ENCODE results near the gene PGAP3. TPM values are rescaled to one million over a fixed set of nuclear protein-coding genes. Genes with fewer than 3 reads are reported as not detected.

PGAP3 gene
- total and polyA plus RNA-seq, 2 of the 4 experiments (the other 2 are of a cell fraction), result 4.3 to 9.8 TPM

- no peaks in the 10 kb centered on the region for H3K9me3 ChIP-seq (ENCODE audit: control insufficient read depth, insufficient read depth, low read length)
- H3K14ac ChIP-seq (replicated peaks; ENCODE audit: low read depth, low read length), result peak overlapping the region; percentile 94
- H3K27me3 ChIP-seq (ENCODE audit: control insufficient read depth, insufficient read depth, low read length), result peaks cover 15% of the 10 kb centered on the region
- H2BK120ac ChIP-seq (ENCODE audit: low read depth, low read length), result no peak overlapping the region
- H2AFZ ChIP-seq (replicated peaks; ENCODE audit: low read length, poor library complexity), result peak overlapping the region; percentile 98
- in situ Hi-C loops (cut with MboI; ENCODE audit: low sequenced_read_pairs), result no loop called here
- peak overlapping the region; percentile 75 for H3K27ac ChIP-seq (ENCODE audit: insufficient read depth, low read length)
- peaks cover 25% of the 10 kb centered on the region for H3K9me1 ChIP-seq (ENCODE audit: insufficient read depth, low read length)
- peak overlapping the region; percentile 89 for H3K9ac ChIP-seq (ENCODE audit: low read depth, low read length)
- peak overlapping the region; percentile 87; the same call in 1 of the 2 replicates for H2AK5ac ChIP-seq (ENCODE audit: low read depth, low read length)
- dilution Hi-C loops (cut with HindIII; ENCODE audit: low sequenced_read_pairs, unreplicated experiment), result no loop called here
- no peak overlapping the region for H2BK15ac ChIP-seq (ENCODE audit: low read depth, low read length)
- H3K4me1 ChIP-seq (ENCODE audit: control insufficient read depth, insufficient read depth, low read length), result peaks cover 24% of the 10 kb centered on the region
- H4K20me1 ChIP-seq (ENCODE audit: insufficient read depth, low read length), result peaks cover 20% of the 10 kb centered on the region; the same call in 1 of the 2 replicates
- H3K4me3 ChIP-seq (ENCODE audit: insufficient read depth, low read depth, low read length), result peak overlapping the region; percentile 96
- ATAC-seq (ENCODE audit: low read depth), result peak; percentile 2; the same call in 1 of the 2 replicates
- H3K36me3 ChIP-seq (ENCODE audit: control insufficient read depth, insufficient read depth, low read length), result no peaks in the 10 kb centered on the region
- H3K56ac ChIP-seq (ENCODE audit: extremely low read depth, insufficient read depth, low read length), result peak overlapping the region; percentile 61; the same call in 1 of the 2 replicates
- peak overlapping the region; percentile 91 to 100 for H4K8ac ChIP-seq (ENCODE audit: low read depth in 2 of 2, low read length in 2 of 2)
- H3K79me1 ChIP-seq (ENCODE audit: low read depth in 1 of 2, low read length in 2 of 2), result peaks cover 15 to 53% of the 10 kb centered on the region in 2 experiments
- ChIA-PET CTCF (no interaction called here), POLR2A (ENCODE audit: unreplicated experiment) (no interaction called here)
- BruUV-seq (replicated peaks), result no TSS peak
- TF ChIP-seq MAFK (IDR thresholded peaks at IDR 0.05; ENCODE audit: low read depth, low read length), result no peak
- peak overlapping the region; percentile 50 for H3K18ac ChIP-seq (ENCODE audit: low read depth, low read length)
- peak overlapping the region; percentile 69 for H2BK5ac ChIP-seq (ENCODE audit: low read depth, low read length, poor library complexity, severe bottlenecking)
- H4K91ac ChIP-seq (ENCODE audit: insufficient read depth, low read depth, low read length), result peak overlapping the region; percentile 83
- peak overlapping the region; percentile 99 for H4K5ac ChIP-seq (ENCODE audit: low read depth, low read length)
- H3K23ac ChIP-seq (ENCODE audit: low read depth, low read length), result peak overlapping the region; percentile 63; the same call in 1 of the 2 replicates
- intact Hi-C loops (cut with micrococcal nuclease), result no loop called here
- no peak overlapping the region for H2BK20ac ChIP-seq (ENCODE audit: low read depth, low read length)
- H3K4me2 ChIP-seq (ENCODE audit: low read depth, low read length), result peak overlapping the region; percentile 94
- H2AK9ac ChIP-seq (replicated peaks; ENCODE audit: low read depth, low read length, poor library complexity), result peak overlapping the region; percentile 96
- H3K4ac ChIP-seq (ENCODE audit: low read depth, low read length), result peak overlapping the region; percentile 93
- WGBS, 2 experiments (ENCODE audit: extremely low coverage in 2 of 2, insufficient read length in 1 of 2), result 0% methylated on average over 1 of the region's 6 CpGs; no CpG with 5 or more reads in 1 of the 2 experiments
- DNase-seq, result no peak
These were observed 51.3 kb downstream of the PGAP3 start for GRCh38 chr17:39636587-39636926.

All from IMR-90 (cell line).